ENCODE measurements around the gene COL4A3.

DNA sequence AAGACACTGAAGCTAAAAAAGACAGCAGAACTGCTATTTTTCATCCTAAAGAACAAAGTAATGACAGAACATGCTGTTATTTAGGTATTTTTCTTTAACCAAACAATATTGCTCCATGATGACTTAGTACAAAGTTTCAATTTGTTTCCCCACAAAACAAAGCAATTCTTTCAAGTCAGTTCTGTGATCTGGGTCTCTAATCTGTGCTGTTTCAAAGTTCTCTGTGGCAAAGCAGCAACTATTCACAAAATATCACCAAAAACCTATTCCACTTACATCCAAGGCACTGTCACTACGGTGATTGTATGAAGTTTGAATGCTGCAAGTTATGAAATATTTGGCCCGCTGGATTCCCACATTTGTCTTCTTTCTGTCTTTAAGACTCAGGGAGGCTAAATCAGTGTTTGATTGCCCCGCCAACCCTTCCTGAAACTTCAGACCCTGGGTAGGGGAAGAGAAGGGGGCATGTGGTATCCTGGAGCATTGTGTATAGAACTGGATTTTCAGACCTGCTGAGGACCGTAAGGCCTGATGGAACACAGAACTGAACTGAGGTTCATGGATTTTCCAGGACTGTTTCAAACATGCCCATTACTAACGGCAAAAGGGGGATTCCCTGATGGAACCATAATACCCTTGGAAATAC is 147.6 kb downstream of the COL4A3 start:
- TF ChIP-seq, protein P1, sequence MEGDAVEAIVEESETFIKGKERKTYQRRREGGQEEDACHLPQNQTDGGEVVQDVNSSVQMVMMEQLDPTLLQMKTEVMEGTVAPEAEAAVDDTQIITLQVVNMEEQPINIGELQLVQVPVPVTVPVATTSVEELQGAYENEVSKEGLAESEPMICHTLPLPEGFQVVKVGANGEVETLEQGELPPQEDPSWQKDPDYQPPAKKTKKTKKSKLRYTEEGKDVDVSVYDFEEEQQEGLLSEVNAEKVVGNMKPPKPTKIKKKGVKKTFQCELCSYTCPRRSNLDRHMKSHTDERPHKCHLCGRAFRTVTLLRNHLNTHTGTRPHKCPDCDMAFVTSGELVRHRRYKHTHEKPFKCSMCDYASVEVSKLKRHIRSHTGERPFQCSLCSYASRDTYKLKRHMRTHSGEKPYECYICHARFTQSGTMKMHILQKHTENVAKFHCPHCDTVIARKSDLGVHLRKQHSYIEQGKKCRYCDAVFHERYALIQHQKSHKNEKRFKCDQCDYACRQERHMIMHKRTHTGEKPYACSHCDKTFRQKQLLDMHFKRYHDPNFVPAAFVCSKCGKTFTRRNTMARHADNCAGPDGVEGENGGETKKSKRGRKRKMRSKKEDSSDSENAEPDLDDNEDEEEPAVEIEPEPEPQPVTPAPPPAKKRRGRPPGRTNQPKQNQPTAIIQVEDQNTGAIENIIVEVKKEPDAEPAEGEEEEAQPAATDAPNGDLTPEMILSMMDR (conservative IDR thresholded peaks at IDR 0.05 in 1 of 2, IDR thresholded peaks at IDR 0.05 in 1 of 2; ENCODE audit: extremely low read depth in 1 of 2, insufficient read depth in 1 of 2, low read depth in 1 of 2, low read length in 2 of 2), result no peak
- TF ChIP-seq EZH2 (IDR thresholded peaks at IDR 0.05; ENCODE audit: borderline replicate concordance, low read length), result no peak
